Pons (tissue), 1 donor: ENCODE results near the gene DPH2.

Experiments
- DNase-seq: peaks from one replicate; pipeline ENCODE4 v3.0.0-alpha.2; 2016; ENCODE audit warnings: low spot score

Gene DPH2

GRCh38 chr1:43968348-43968948 is 1.4 kb upstream of the DPH2 start:
- DNase-seq, result no peak

GRCh38 chr1:43969416-43969745 is 429 bp upstream of the DPH2 start:
- no peak for DNase-seq

GRCh38 chr1:43970502-43970901 is 692 bp downstream of the DPH2 start:
- DNase-seq, result no peak

GRCh38 chr1:43970911-43971310 is 1.1 kb downstream of the DPH2 start:
- no peak for DNase-seq

- DNase-seq, result no peak
Observed at GRCh38 chr1:43971336-43971980, 1.6 kb downstream of the DPH2 start.

GRCh38 chr1:43973981-43974442 is 4.2 kb downstream of the DPH2 start:
- no peak for DNase-seq

- peak; percentile 93 for DNase-seq
Observed at GRCh38 chr1:43974443-43975248, 4.8 kb downstream of the DPH2 start, which contains the start of gene ATP6V0B. ATP6V0B (plus strand) TSS chr1:43974960; CDS start chr1:43975041, 81 bp downstream.

GRCh38 chr1:43975249-43975961 is 5.6 kb downstream of the DPH2 start:
- DNase-seq, result peak; percentile 56

- no peak for DNase-seq
Observed at GRCh38 chr1:43976045-43976444, 6.2 kb downstream of the DPH2 start.

GRCh38 chr1:43976890-43977289 is 7.1 kb downstream of the DPH2 start:
- DNase-seq, result no peak

- no peak for DNase-seq
Observed at GRCh38 chr1:43977376-43978263, 7.8 kb downstream of the DPH2 start.

- DNase-seq, result no peak
Observed at GRCh38 chr1:43978264-43978550, 8.4 kb downstream of the DPH2 start.

GRCh38 chr1:43978551-43979260 is 8.9 kb downstream of the DPH2 start, which contains the start of gene B4GALT2:
B4GALT2 (plus strand) TSS chr1:43979210; CDS start chr1:43981161, 1,951 bp downstream.
- DNase-seq, result no peak

GRCh38 chr1:43979261-43979527 is 9.4 kb downstream of the DPH2 start:
- no peak for DNase-seq

- no peak for DNase-seq
Observed at GRCh38 chr1:43979528-43980254, 9.9 kb downstream of the DPH2 start.

- DNase-seq, result no peak
Observed at GRCh38 chr1:43980255-43981134, 10.7 kb downstream of the DPH2 start.

- DNase-seq, result no peak
Observed at GRCh38 chr1:43981135-43981491, 11.3 kb downstream of the DPH2 start.

- DNase-seq, result no peak
Observed at GRCh38 chr1:43981636-43982035, 11.8 kb downstream of the DPH2 start.

GRCh38 chr1:43982241-43982640 is 12.4 kb downstream of the DPH2 start:
- no peak for DNase-seq

GRCh38 chr1:43982808-43983207 is 13.0 kb downstream of the DPH2 start:
- DNase-seq, result no peak
